ENCODE measurements around the gene ZNF8. TPM values are rescaled to one million over a fixed set of nuclear protein-coding genes. Genes with fewer than 3 reads are reported as not detected.

The ZNF8 gene
- total RNA-seq, 2 donors from 2014 or later: 6.1 to 9.3 TPM

DNA sequence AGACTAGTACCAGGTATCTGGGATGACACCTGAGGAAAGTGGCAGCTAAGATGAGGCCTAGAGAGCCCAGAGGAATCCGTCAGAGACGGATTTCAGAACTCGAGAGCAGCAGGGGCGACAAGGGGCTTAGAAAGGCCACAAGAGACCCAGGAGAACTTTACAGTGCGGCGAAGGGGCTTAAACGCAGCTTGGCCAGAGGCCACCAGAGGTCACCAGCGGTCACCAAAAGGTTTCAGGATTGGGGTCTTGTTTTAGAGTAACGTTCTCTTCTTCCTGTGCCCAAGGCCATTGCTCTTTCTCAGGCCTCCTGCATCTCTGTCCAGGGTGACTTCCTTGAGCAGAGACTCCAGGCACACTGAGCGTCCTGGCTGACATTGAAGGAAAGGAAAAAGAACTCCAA lies 50.2 kb downstream of the ZNF8 start:
- TF ChIP-seq POLR2AphosphoS5 (IDR thresholded peaks at IDR 0.05) (no peak), POLR2A (IDR thresholded peaks at IDR 0.05) (no peak), CTCF (IDR thresholded peaks at IDR 0.05) (no peak)
- WGBS: 64% methylated on average over 10 of the region's 10 CpGs
- Histone ChIP-seq H3K27ac (no peak overlapping the region), H3K4me1 (replicated peaks) (no peaks in the 10 kb centered on the region), H3K27me3 (replicated peaks; ENCODE audit: insufficient read depth) (no peaks in the 10 kb centered on the region), H3K9me3 (no peaks in the 10 kb centered on the region), H3K4me3 (no peak overlapping the region), H3K36me3 (no peaks in the 10 kb centered on the region)
- DNase-seq (ENCODE audit: low spot score): no peak
- intact Hi-C loops (cut with DNase I): loop anchor here (5.0 kb wide), 1 partner anchor 33 kb away; the partner anchor contains the start of gene ZNF497

DNA sequence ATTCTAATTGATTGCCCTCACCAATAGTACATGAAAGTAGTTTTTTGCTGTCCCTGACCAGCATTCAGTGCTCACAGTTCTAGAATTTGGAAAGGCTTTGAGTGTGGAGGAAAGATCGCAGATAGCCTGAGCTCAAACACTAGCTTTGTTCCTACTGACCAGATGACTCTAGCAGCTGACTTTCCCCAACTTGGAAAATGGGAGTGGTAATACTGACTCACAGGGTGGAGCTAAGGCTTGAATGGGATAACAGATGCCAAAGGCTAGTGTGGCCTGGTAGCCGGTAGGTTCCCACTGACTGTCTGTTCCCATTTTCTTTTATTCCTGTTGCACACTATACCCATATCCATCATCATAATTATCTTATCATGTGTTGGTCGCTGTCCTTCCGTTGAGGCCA lies 51.7 kb downstream of the ZNF8 start:
- H3K27ac ChIP-seq: no peak overlapping the region

GRCh38 chr19:58332697-58333096 lies 53.9 kb downstream of the ZNF8 start:
- whole genome bisulfite sequencing: 100% methylated on average over 1 of the region's 1 CpG
- Histone ChIP-seq H3K4me1 (replicated peaks) (no peaks in the 10 kb centered on the region), H3K36me3 (no peaks in the 10 kb centered on the region), H3K27ac (no peak overlapping the region), H3K4me3 (no peak overlapping the region), H3K27me3 (replicated peaks; ENCODE audit: insufficient read depth) (no peaks in the 10 kb centered on the region), H3K9me3 (no peaks in the 10 kb centered on the region)
- intact Hi-C loops (cut with DNase I): no loop called here
- DNase-seq (ENCODE audit: low spot score): no peak
- TF ChIP-seq POLR2A (IDR thresholded peaks at IDR 0.05) (no peak), POLR2AphosphoS5 (IDR thresholded peaks at IDR 0.05) (no peak)

More for the DNA sequence above, 51.7 kb downstream of the ZNF8 start:
- WGBS: 71% methylated on average over 4 of the region's 4 CpGs
- intact Hi-C loops (cut with DNase I): no loop called here
- Histone ChIP-seq H3K4me1 (replicated peaks) (no peaks in the 10 kb centered on the region), H3K4me3 (no peak overlapping the region), H3K36me3 (no peaks in the 10 kb centered on the region), H3K9me3 (no peaks in the 10 kb centered on the region), H3K27me3 (replicated peaks; ENCODE audit: insufficient read depth) (no peaks in the 10 kb centered on the region)
- TF ChIP-seq CTCF (IDR thresholded peaks at IDR 0.05) (no peak), POLR2A (IDR thresholded peaks at IDR 0.05) (no peak), POLR2AphosphoS5 (IDR thresholded peaks at IDR 0.05) (no peak)
- no peak for DNase-seq (ENCODE audit: low spot score)

- Histone ChIP-seq H3K4me3 (no peak overlapping the region), H3K9me3 (no peaks in the 10 kb centered on the region), H3K27ac (no peak overlapping the region), H3K36me3 (peaks cover 0 to 4% of the 10 kb centered on the region in 2 donors), H3K27me3 (replicated peaks; ENCODE audit: insufficient read depth) (no peaks in the 10 kb centered on the region), H3K4me1 (replicated peaks) (no peaks in the 10 kb centered on the region)
- intact Hi-C loops (cut with DNase I): no loop called here
- TF ChIP-seq POLR2AphosphoS5 (IDR thresholded peaks at IDR 0.05) (no peak), POLR2A (IDR thresholded peaks at IDR 0.05) (no peak), CTCF (IDR thresholded peaks at IDR 0.05) (no peak)
- no peak for DNase-seq (ENCODE audit: low spot score)
- WGBS: 91% methylated on average over 19 of the region's 19 CpGs
Measured at GRCh38 chr19:58334691-58335249, 56.0 kb downstream of the ZNF8 start.

DNA sequence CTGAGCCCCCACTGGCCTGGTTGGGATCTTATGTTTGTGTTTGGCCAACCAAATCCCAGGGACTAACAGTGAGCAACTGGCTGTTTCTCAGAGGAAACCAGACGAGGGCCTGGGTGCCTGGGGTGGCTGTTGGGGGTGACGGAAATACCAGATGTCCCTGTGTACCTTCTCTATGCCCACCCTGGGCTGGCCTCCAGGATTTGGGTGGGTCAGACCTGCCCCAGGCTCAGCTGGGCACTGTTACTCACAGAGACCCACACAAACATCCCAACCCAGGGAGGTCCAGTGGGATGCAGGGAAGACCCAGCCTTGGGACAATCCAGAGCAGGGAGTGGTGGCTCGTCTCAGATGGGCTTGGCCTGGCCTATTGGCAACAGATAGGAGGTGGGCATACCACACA lies 56.9 kb downstream of the ZNF8 start:
- WGBS: 82% methylated on average over 3 of the region's 3 CpGs
- peaks cover 0 to 4% of the 10 kb centered on the region in 2 donors for H3K36me3 ChIP-seq
- no peak overlapping the region for H3K27ac ChIP-seq
- H3K4me3 ChIP-seq: no peak overlapping the region
- TF ChIP-seq CTCF (IDR thresholded peaks at IDR 0.05): no peak
- TF ChIP-seq POLR2AphosphoS5 (IDR thresholded peaks at IDR 0.05): no peak
- TF ChIP-seq POLR2A (IDR thresholded peaks at IDR 0.05): no peak
- no peak for DNase-seq (ENCODE audit: low spot score)
- no peaks in the 10 kb centered on the region for H3K27me3 ChIP-seq (replicated peaks; ENCODE audit: insufficient read depth)
- H3K9me3 ChIP-seq: no peaks in the 10 kb centered on the region
- intact Hi-C loops (cut with DNase I): no loop called here
- H3K4me1 ChIP-seq (replicated peaks): no peaks in the 10 kb centered on the region
